Thoracic aorta (tissue), 2 donors: Measurements from ENCODE around the gene MBIP. TPM values are rescaled to one million over a fixed set of nuclear protein-coding genes. Genes with fewer than 3 reads are reported as not detected.

Experiments
- ATAC-seq: fragments of 150-250 bp; one replicate; pipeline ENCODE4 v1.8.0; 2017; ENCODE audit warnings: low read depth; ENCODE audit not compliant: insufficient number of reproducible peaks, low FRiP score
- DNase-seq: peaks from one replicate; pipeline ENCODE4 v3.0.0-alpha.2; 2020; ENCODE audit warnings: low spot score
- H3K27ac ChIP-seq, 2 donors: fragments of 200-600 bp; sonication (generic); 1 replicate in 1 of 2; 2 replicates in 1 of 2; pipeline ENCODE4 v1.5.1; 2016; ENCODE audit warnings: mild to moderate bottlenecking in 2 of 2, moderate library complexity in 2 of 2
- H3K27me3 ChIP-seq: fragments of 200-600 bp; sonication (generic); replicated peaks from 2 replicates; pipeline ENCODE4 v1.6.0; 2016; ENCODE audit warnings: mild to moderate bottlenecking; ENCODE audit not compliant: insufficient read depth
- H3K36me3 ChIP-seq: fragments of 200-600 bp; sonication (generic); one replicate; pipeline ENCODE4 v1.5.1; 2016
- H3K4me1 ChIP-seq, 2 donors: fragments of 200-600 bp; sonication (generic); 1 replicate in 1 of 2; 2 replicates in 1 of 2; pipeline versions ENCODE4 v1.5.1 to v1.6.0; 2016; ENCODE audit warnings: low read depth in 2 of 2, mild to moderate bottlenecking in 1 of 2; ENCODE audit not compliant: control insufficient read depth in 1 of 2
- H3K4me3 ChIP-seq: fragments of 200-600 bp; sonication (generic); 2 replicates; pipeline ENCODE4 v1.5.1; 2016; ENCODE audit warnings: mild to moderate bottlenecking
- H3K9me3 ChIP-seq: fragments of 200-600 bp; sonication (generic); 2 replicates; pipeline ENCODE4 v1.5.1; 2016
- CTCF ChIP-seq: fragments of 200-600 bp; sonication (generic); IDR thresholded peaks from one replicate; pipeline ENCODE4 v1.5.1; 2019; ENCODE audit warnings: antibody characterized with exemption
- total RNA-seq, 2 donors: library from RNA; depleted of rRNA; stranded (reverse); fragments of >200 nt; gene quantifications; one replicate each; pipeline versions ENCODE4 v1.1.0 to v1.2.3, GENCODE V29; 2016

Gene MBIP
- total RNA-seq, 2 donors from 2014 or later, result 22.7 to 23.4 TPM

GRCh38 chr14:36254020-36254624, 66.3 kb downstream of the MBIP start:
- no peak for TF ChIP-seq CTCF
- H3K9me3 ChIP-seq, result no peaks in the 10 kb centered on the region
- DNase-seq (no peak), ATAC-seq (no peak)
- H3K4me3 ChIP-seq, result no peak overlapping the region
- H3K27ac ChIP-seq, result no peak overlapping the region
- no peaks in the 10 kb centered on the region for H3K4me1 ChIP-seq
- H3K36me3 ChIP-seq, result no peaks in the 10 kb centered on the region
- H3K27me3 ChIP-seq, result no peaks in the 10 kb centered on the region

Other genes starting within 250 kb of the MBIP start
- not detected for gene PTCSC3, start 143.9 kb downstream of the MBIP start, total RNA-seq
- not detected for gene NKX2-1, start 199.6 kb upstream of the MBIP start, total RNA-seq